Sciatic nerve (tissue), 2 donors: ENCODE results near the gene PDCD6IP. TPM values are rescaled to one million over a fixed set of nuclear protein-coding genes. Genes with fewer than 3 reads are reported as not detected.
A peak's percentile ranks its signal among the peaks of the same experiment; 100 is the strongest.

Source experiments
- ATAC-seq: fragments of 200-7000 bp; cut with Tn5 transposase; one replicate; pipeline ENCODE4 v1.9.1; 2020; ENCODE audit warnings: mild to moderate bottlenecking, moderate library complexity
- DNase-seq: peaks from one replicate; pipeline ENCODE4 v3.0.0-alpha.2; 2020; ENCODE audit warnings: low spot score
- intact Hi-C: fragments of 100-400 bp; cut with DNase I; formaldehyde crosslinking; loops from one replicate; pipeline ENCODE4 v1.14.2; 2022
- total RNA-seq: library from RNA; stranded (reverse); fragmentation: NEBNext Ultra II Directional; extraction: Animal tissue kit (Norgen Biotek cat#: 25700); gene quantifications from one replicate; pipeline ENCODE4 v1.2.1, GENCODE V29; 2021
- donor health status: DM: no; HTN: no; CAD: no.
- donor health status: DM: no; HTN: no; CAD: no.

The PDCD6IP gene
- total RNA-seq, 1 donor from 2014 or later = 252 TPM

- DNase-seq (no peak), ATAC-seq (no peak)
- intact Hi-C loops = no loop called here
These were observed 111.1 kb downstream of the PDCD6IP start for GRCh38 chr3:33909547-33909946.

GRCh38 chr3:33910031-33910430 lies 111.6 kb downstream of the PDCD6IP start:
- DNase-seq (no peak), ATAC-seq (no peak)
- intact Hi-C loops = no loop called here

- intact Hi-C loops = no loop called here
- no peak for ATAC-seq
- DNase-seq = no peak
These were observed 113.3 kb downstream of the PDCD6IP start for GRCh38 chr3:33911525-33912322.

GRCh38 chr3:33914212-33914611 lies 115.8 kb downstream of the PDCD6IP start:
- intact Hi-C loops = no loop called here
- ATAC-seq (no peak), DNase-seq (no peak)

- intact Hi-C loops = no loop called here
- ATAC-seq (no peak), DNase-seq (no peak)
These were observed 116.4 kb downstream of the PDCD6IP start for GRCh38 chr3:33914731-33915379.

GRCh38 chr3:33915796-33916546 lies 117.5 kb downstream of the PDCD6IP start:
- intact Hi-C loops = no loop called here
- DNase-seq (no peak), ATAC-seq (peak; percentile 62)

GRCh38 chr3:33918126-33918756 lies 119.8 kb downstream of the PDCD6IP start:
- peak; percentile 76 for ATAC-seq
- no peak for DNase-seq
- intact Hi-C loops = no loop called here

Other genes with a start within 250 kb of the PDCD6IP start
- 151 TPM for gene CLASP2, start 80.4 kb upstream of the PDCD6IP start, total RNA-seq